ENCODE results near the gene ISLR2.

- TF ChIP-seq EP300 (IDR thresholded peaks at IDR 0.05) (no peak), CTCF (IDR thresholded peaks at IDR 0.05) (no peak), POLR2A (IDR thresholded peaks at IDR 0.05) (no peak)
Observed at GRCh38 chr15:74128785-74129585, 1.4 kb upstream of the ISLR2 start.
